T-cell (primary cell): ENCODE measurements around the gene SLIT3. TPM values are rescaled to one million over a fixed set of nuclear protein-coding genes. Genes with fewer than 3 reads are reported as not detected.

ENCODE experiments used
- ATAC-seq, 4 experiments: fragments of 200-7000 bp in 3 of 4; fragments of 150-1000 bp in 1 of 4; cut with Tn5 transposase; replicated peaks in 1 of 4; 1 replicate in 3 of 4; 2 replicates in 1 of 4; pipeline ENCODE4 v1.10.0; 2021; ENCODE audit warnings: moderate library complexity in 3 of 4, mild to moderate bottlenecking in 2 of 4, moderate number of reproducible peaks in 1 of 4
- CTCF ChIA-PET, 2 donors: fragments of 300-600 bp; sonication (Branson Sonifier 250); formaldehyde crosslinking; loops; one replicate each; lab custom pipeline; 2022; ENCODE audit warnings: antibody characterized with exemption in 2 of 2; lab: Charles Lee
- POLR2A ChIA-PET, 2 donors: fragments of 300-600 bp; sonication (Branson Sonifier 250); formaldehyde crosslinking; loops; one replicate each; lab custom pipeline; 2022; ENCODE audit warnings: antibody characterized with exemption in 2 of 2; lab: Charles Lee
- DNase-seq, 35 experiments: peaks; one replicate each; pipeline versions ENCODE4 v3.0.0 to v3.0.0-alpha.2; 2013 to 2023
- H3K27ac ChIP-seq: one replicate; pipeline ENCODE4 v1.5.1; 2013; ENCODE audit warnings: low read length
- H3K27me3 ChIP-seq, 2 experiments: replicated peaks in 1 of 2; 1 replicate in 1 of 2; 2 replicates in 1 of 2; pipeline versions ENCODE4 v1.6.1 to v1.7.0; 2013; ENCODE audit warnings: low read length in 1 of 2, mixed read lengths in 1 of 2; ENCODE audit not compliant: control insufficient read depth in 2 of 2, insufficient read depth in 2 of 2; ENCODE audit errors: extremely low read depth in 1 of 2
- H3K36me3 ChIP-seq, 2 donors: 1 replicate in 1 of 2; 2 replicates in 1 of 2; pipeline versions ENCODE4 v1.6.1 to v1.7.0; 2013; ENCODE audit warnings: low read length in 1 of 2; ENCODE audit not compliant: control insufficient read depth in 2 of 2, insufficient read depth in 1 of 2; ENCODE audit errors: extremely low read depth in 1 of 2
- H3K4me1 ChIP-seq, 2 experiments: 1 replicate in 1 of 2; 2 replicates in 1 of 2; pipeline versions ENCODE4 v1.6.1 to v1.7.0; 2013; ENCODE audit warnings: low read length in 2 of 2, mixed read lengths in 1 of 2; ENCODE audit not compliant: insufficient read depth in 2 of 2, control insufficient read depth in 1 of 2; ENCODE audit errors: extremely low read depth in 1 of 2
- H3K4me3 ChIP-seq, 2 donors: 1 replicate in 1 of 2; 2 replicates in 1 of 2; pipeline versions ENCODE4 v1.5.1 to v1.7.0; 2013; ENCODE audit warnings: mild to moderate bottlenecking in 2 of 2, low read length in 1 of 2, moderate library complexity in 1 of 2; ENCODE audit not compliant: control insufficient read depth in 1 of 2; ENCODE audit errors: extremely low read depth in 1 of 2
- H3K9me3 ChIP-seq: 2 replicates; pipeline ENCODE4 v1.7.0; 2013
- H3K27ac Mint-ChIP-seq, 2 donors: one replicate each; pipeline ENCODE4 v1.8.0; 2020 to 2021; ENCODE audit warnings: mild to moderate bottlenecking in 2 of 2, mixed read lengths in 2 of 2
- H3K27me3 Mint-ChIP-seq, 2 donors: one replicate each; pipeline ENCODE4 v1.8.0; 2021 to 2022; ENCODE audit warnings: mixed read lengths in 2 of 2
- H3K36me3 Mint-ChIP-seq: one replicate; pipeline ENCODE4 v1.8.0; 2021; ENCODE audit warnings: mixed read lengths
- H3K4me1 Mint-ChIP-seq, 3 donors: one replicate each; pipeline ENCODE4 v1.8.0; 2020 to 2022; ENCODE audit warnings: mixed read lengths in 3 of 3, mild to moderate bottlenecking in 1 of 3
- H3K4me3 Mint-ChIP-seq, 3 donors: one replicate each; pipeline ENCODE4 v1.8.0; 2020 to 2022; ENCODE audit warnings: mild to moderate bottlenecking in 3 of 3, mixed read lengths in 3 of 3, moderate library complexity in 3 of 3
- H3K9me3 Mint-ChIP-seq, 3 donors: one replicate each; pipeline ENCODE4 v1.8.0; 2020 to 2022; ENCODE audit warnings: mixed read lengths in 3 of 3
- WGBS: methylation state at CpG from one replicate; pipeline ENCODE4 v1.1.5; 2013; ENCODE audit warnings: missing lambda C conversion rate; ENCODE audit not compliant: insufficient coverage; 5-methylcytosine and 5-hydroxymethylcytosine counted together
- total RNA-seq, 35 experiments: library from RNA in 6 of 35; stranded (reverse) in 6 of 35; fragments of 120-200 nt in 1 of 35; gene quantifications; one replicate each; pipeline versions ENCODE4 v1.2.1 to v1.2.4 and lab custom pipeline; 2013 to 2026

Gene SLIT3
- total RNA-seq (under 1 TPM in 3 of 5 donors, not detected in 2; 0.13 to 0.32 (median 0.13) TPM), total RNA-seq (lab: John Stamatoyannopoulos, UW) (0 to 0.65 (median 0) reads per million in 29 experiments)
- total RNA-seq (2013): 0.02 TPM

GRCh38 chr5:169300468-169301385, at the start of gene SLIT3:
SLIT3 (minus strand) TSS chr5:169301139; CDS start chr5:169300709, 430 bp downstream.
- 9% methylated on average over 79 of the region's 101 CpGs for WGBS
- H3K4me1 ChIP-seq: peaks cover 0 to 2% of the 10 kb centered on the region in 2 experiments
- no peak within 1 kb of the TSS for H3K4me3 ChIP-seq
- Mint-ChIP-seq H3K9me3 (no peaks in the 10 kb centered on the region), H3K4me1 (peaks cover 9 to 14% (median 14%) of the 10 kb centered on the region in 3 donors), H3K36me3 (no peaks in the 10 kb centered on the region), H3K4me3 (no peak within 1 kb of the TSS), H3K27me3 (peaks cover 44 to 56% of the 10 kb centered on the region in 2 donors), H3K27ac (no peak within 1 kb of the TSS)
- DNase-seq (no peak), ATAC-seq (no peak)
- H3K27ac ChIP-seq: no peak within 1 kb of the TSS
- CTCF ChIA-PET: no interaction called here
- H3K36me3 ChIP-seq: no peaks in the 10 kb centered on the region
- H3K27me3 ChIP-seq: peaks cover 9 to 31% of the 10 kb centered on the region in 2 experiments
- no peaks in the 10 kb centered on the region for H3K9me3 ChIP-seq
- POLR2A ChIA-PET: no interaction called here

GRCh38 chr5:169350016-169350415, 49.1 kb upstream of the SLIT3 start:
- Histone ChIP-seq H3K36me3 (no peaks in the 10 kb centered on the region), H3K27ac (no peak overlapping the region), H3K9me3 (no peaks in the 10 kb centered on the region), H3K27me3 (peaks cover 0 to 5% of the 10 kb centered on the region in 2 experiments), H3K4me3 (no peak overlapping the region), H3K4me1 (no peaks in the 10 kb centered on the region)
- ATAC-seq: no peak
- CTCF ChIA-PET: interaction anchor here in 1 of 2 donors (0.5 kb wide), 1 partner anchor 1890 kb away, joined by 3 read pairs; no protein-coding TSS in a partner anchor
- POLR2A ChIA-PET: no interaction called here
- no peak overlapping the region for H3K4me3 Mint-ChIP-seq
- no peaks in the 10 kb centered on the region for H3K9me3 Mint-ChIP-seq
- peaks cover 1 to 21% of the 10 kb centered on the region in 2 donors for H3K27me3 Mint-ChIP-seq
- WGBS: 40% methylated on average over 1 of the region's 1 CpG
- no peaks in the 10 kb centered on the region for H3K36me3 Mint-ChIP-seq
- H3K27ac Mint-ChIP-seq: no peak overlapping the region
- no peaks in the 10 kb centered on the region for H3K4me1 Mint-ChIP-seq
- DNase-seq: no peak

- Histone ChIP-seq H3K4me3 (no peak overlapping the region), H3K36me3 (no peaks in the 10 kb centered on the region), H3K9me3 (no peaks in the 10 kb centered on the region), H3K4me1 (no peaks in the 10 kb centered on the region), H3K27ac (no peak overlapping the region), H3K27me3 (peaks cover 0 to 8% of the 10 kb centered on the region in 2 experiments)
- H3K27me3 Mint-ChIP-seq: peaks cover 10 to 23% of the 10 kb centered on the region in 2 donors
- no peak for DNase-seq
- CTCF ChIA-PET: no interaction called here
- no peaks in the 10 kb centered on the region for H3K4me1 Mint-ChIP-seq
- no peaks in the 10 kb centered on the region for H3K9me3 Mint-ChIP-seq
- 0% methylated on average over 1 of the region's 2 CpGs for WGBS
- H3K36me3 Mint-ChIP-seq: no peaks in the 10 kb centered on the region
- no peak for ATAC-seq
- H3K4me3 Mint-ChIP-seq: no peak overlapping the region
- H3K27ac Mint-ChIP-seq: no peak overlapping the region
- POLR2A ChIA-PET: no interaction called here
Measured at GRCh38 chr5:169347786-169348185, 46.8 kb upstream of the SLIT3 start.

- H3K4me1 Mint-ChIP-seq: no peaks in the 10 kb centered on the region
- H3K27ac Mint-ChIP-seq: no peak overlapping the region
- no peak for ATAC-seq
- CTCF ChIA-PET: no interaction called here
- H3K9me3 Mint-ChIP-seq: no peaks in the 10 kb centered on the region
- POLR2A ChIA-PET: no interaction called here
- no peaks in the 10 kb centered on the region for H3K36me3 Mint-ChIP-seq
- Histone ChIP-seq H3K4me1 (no peaks in the 10 kb centered on the region), H3K36me3 (no peaks in the 10 kb centered on the region), H3K9me3 (no peaks in the 10 kb centered on the region), H3K27ac (no peak overlapping the region), H3K4me3 (no peak overlapping the region), H3K27me3 (peaks cover 0 to 3% of the 10 kb centered on the region in 2 experiments)
- H3K4me3 Mint-ChIP-seq: no peak overlapping the region
- no CpG with 5 or more reads among the region's 3 CpGs for WGBS
- no peak for DNase-seq
- peaks cover 9 to 16% of the 10 kb centered on the region in 2 donors for H3K27me3 Mint-ChIP-seq
Measured at GRCh38 chr5:169344629-169345028, 43.7 kb upstream of the SLIT3 start.

- no peaks in the 10 kb centered on the region for H3K9me3 Mint-ChIP-seq
- no peaks in the 10 kb centered on the region for H3K9me3 ChIP-seq
- no peaks in the 10 kb centered on the region for H3K4me1 Mint-ChIP-seq
- no peak overlapping the region for H3K27ac ChIP-seq
- no peak overlapping the region for H3K4me3 ChIP-seq
- ChIA-PET CTCF (no interaction called here), POLR2A (no interaction called here)
- peaks cover 9 to 15% of the 10 kb centered on the region in 2 donors for H3K27me3 Mint-ChIP-seq
- peaks cover 0 to 3% of the 10 kb centered on the region in 2 experiments for H3K27me3 ChIP-seq
- no peaks in the 10 kb centered on the region for H3K4me1 ChIP-seq
- no peak overlapping the region for H3K27ac Mint-ChIP-seq
- no peaks in the 10 kb centered on the region for H3K36me3 ChIP-seq
- no peak for DNase-seq
- no peak for ATAC-seq
- H3K36me3 Mint-ChIP-seq: no peaks in the 10 kb centered on the region
- H3K4me3 Mint-ChIP-seq: no peak overlapping the region
Measured at GRCh38 chr5:169343766-169344165, 42.8 kb upstream of the SLIT3 start.

- peaks cover 0 to 3% of the 10 kb centered on the region in 2 experiments for H3K27me3 ChIP-seq
- H3K36me3 ChIP-seq: no peaks in the 10 kb centered on the region
- Mint-ChIP-seq H3K4me3 (no peak overlapping the region), H3K36me3 (no peaks in the 10 kb centered on the region), H3K9me3 (no peaks in the 10 kb centered on the region), H3K4me1 (no peaks in the 10 kb centered on the region), H3K27ac (no peak overlapping the region), H3K27me3 (peaks cover 9 to 11% of the 10 kb centered on the region in 2 donors)
- H3K4me3 ChIP-seq: no peak overlapping the region
- ChIA-PET POLR2A (no interaction called here), CTCF (no interaction called here)
- DNase-seq: no peak
- H3K27ac ChIP-seq: no peak overlapping the region
- no peaks in the 10 kb centered on the region for H3K9me3 ChIP-seq
- no peaks in the 10 kb centered on the region for H3K4me1 ChIP-seq
- no peak for ATAC-seq
Measured at GRCh38 chr5:169341556-169341955, 40.6 kb upstream of the SLIT3 start.
